ENCODE results near the gene FGF14. TPM values are rescaled to one million over a fixed set of nuclear protein-coding genes. Genes with fewer than 3 reads are reported as not detected.

Gene FGF14
- total and polyA plus RNA-seq, 2 experiments from 2014 or later = 0.03 TPM; not detected in 1

DNA sequence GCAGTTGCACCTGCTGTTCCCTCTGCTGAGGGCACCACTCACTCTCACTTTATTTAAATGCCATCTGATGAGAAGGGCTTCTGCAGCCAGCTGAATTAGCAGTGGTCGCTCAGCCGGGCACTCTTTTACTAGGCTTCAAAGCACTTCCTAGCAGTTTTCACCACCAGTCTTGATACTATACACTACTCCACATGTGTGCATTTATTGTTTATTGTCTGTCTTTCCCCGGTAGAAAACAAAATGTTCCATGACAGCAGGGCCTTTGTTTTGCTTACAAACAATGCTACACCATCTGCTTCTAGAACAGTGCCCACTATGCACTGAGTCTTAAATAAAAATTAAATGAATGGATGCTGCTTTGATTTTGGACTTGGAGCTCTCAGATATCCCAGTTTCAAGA lies 404.9 kb downstream of the FGF14 start:
- no peaks in the 10 kb centered on the region for H3F3A ChIP-seq (replicated peaks; ENCODE audit: low read depth)

More for the DNA sequence above, 404.9 kb downstream of the FGF14 start:
- no peak overlapping the region for H3K4me3 Mint-ChIP-seq
- H3K27ac Mint-ChIP-seq = no peak overlapping the region
- H3K27me3 ChIP-seq (ENCODE audit: insufficient read depth) = no peaks in the 10 kb centered on the region
- H3K79me2 ChIP-seq (replicated peaks; ENCODE audit: insufficient read depth) = no peaks in the 10 kb centered on the region
- H3K27me3 Mint-ChIP-seq (ENCODE audit: insufficient read depth, low read depth, poor library complexity) = no peaks in the 10 kb centered on the region
- no peaks in the 10 kb centered on the region for H3K36me3 Mint-ChIP-seq (ENCODE audit: low read depth)
- no peaks in the 10 kb centered on the region for H3K4me1 ChIP-seq (ENCODE audit: insufficient read depth)
- ATAC-seq (no peak), DNase-seq (ENCODE audit: low spot score) (no peak)
- no peak overlapping the region for H3K4me3 ChIP-seq
- H3K4me2 ChIP-seq = no peak overlapping the region
- no peaks in the 10 kb centered on the region for H4K20me1 ChIP-seq (replicated peaks; ENCODE audit: insufficient read depth)
- no peaks in the 10 kb centered on the region for H3K4me1 Mint-ChIP-seq
- no peak overlapping the region for H2AFZ ChIP-seq
- no peaks in the 10 kb centered on the region for H3K36me3 ChIP-seq (ENCODE audit: insufficient read depth)
- no peaks in the 10 kb centered on the region for H3K9me2 ChIP-seq (ENCODE audit: insufficient read depth)
- TF ChIP-seq, protein P1, sequence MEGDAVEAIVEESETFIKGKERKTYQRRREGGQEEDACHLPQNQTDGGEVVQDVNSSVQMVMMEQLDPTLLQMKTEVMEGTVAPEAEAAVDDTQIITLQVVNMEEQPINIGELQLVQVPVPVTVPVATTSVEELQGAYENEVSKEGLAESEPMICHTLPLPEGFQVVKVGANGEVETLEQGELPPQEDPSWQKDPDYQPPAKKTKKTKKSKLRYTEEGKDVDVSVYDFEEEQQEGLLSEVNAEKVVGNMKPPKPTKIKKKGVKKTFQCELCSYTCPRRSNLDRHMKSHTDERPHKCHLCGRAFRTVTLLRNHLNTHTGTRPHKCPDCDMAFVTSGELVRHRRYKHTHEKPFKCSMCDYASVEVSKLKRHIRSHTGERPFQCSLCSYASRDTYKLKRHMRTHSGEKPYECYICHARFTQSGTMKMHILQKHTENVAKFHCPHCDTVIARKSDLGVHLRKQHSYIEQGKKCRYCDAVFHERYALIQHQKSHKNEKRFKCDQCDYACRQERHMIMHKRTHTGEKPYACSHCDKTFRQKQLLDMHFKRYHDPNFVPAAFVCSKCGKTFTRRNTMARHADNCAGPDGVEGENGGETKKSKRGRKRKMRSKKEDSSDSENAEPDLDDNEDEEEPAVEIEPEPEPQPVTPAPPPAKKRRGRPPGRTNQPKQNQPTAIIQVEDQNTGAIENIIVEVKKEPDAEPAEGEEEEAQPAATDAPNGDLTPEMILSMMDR (conservative IDR thresholded peaks at IDR 0.05; ENCODE audit: low read depth in 2 of 2) = no peak
- no peak for TF ChIP-seq ZNF331 (CRISPR knock-in tag; IDR thresholded peaks at IDR 0.05; ENCODE audit: low read depth)
- TF ChIP-seq NANOG (IDR thresholded peaks at IDR 0.05; ENCODE audit: borderline replicate concordance) = no peak
- no peak for TF ChIP-seq ZNF114 (CRISPR knock-in tag; IDR thresholded peaks at IDR 0.05)
- TF ChIP-seq EZH2phosphoT487 (IDR thresholded peaks at IDR 0.05; ENCODE audit: unreplicated experiment) = no peak
- no peak for TF ChIP-seq EZH2 (IDR thresholded peaks at IDR 0.05; ENCODE audit: low read depth, unreplicated experiment)
- TF ChIP-seq POLR2AphosphoS5 (IDR thresholded peaks at IDR 0.05; ENCODE audit: low read depth) = no peak
- no peak for TF ChIP-seq STAT1 (IDR thresholded peaks at IDR 0.05; ENCODE audit: unreplicated experiment)
- TF ChIP-seq, protein P2, sequence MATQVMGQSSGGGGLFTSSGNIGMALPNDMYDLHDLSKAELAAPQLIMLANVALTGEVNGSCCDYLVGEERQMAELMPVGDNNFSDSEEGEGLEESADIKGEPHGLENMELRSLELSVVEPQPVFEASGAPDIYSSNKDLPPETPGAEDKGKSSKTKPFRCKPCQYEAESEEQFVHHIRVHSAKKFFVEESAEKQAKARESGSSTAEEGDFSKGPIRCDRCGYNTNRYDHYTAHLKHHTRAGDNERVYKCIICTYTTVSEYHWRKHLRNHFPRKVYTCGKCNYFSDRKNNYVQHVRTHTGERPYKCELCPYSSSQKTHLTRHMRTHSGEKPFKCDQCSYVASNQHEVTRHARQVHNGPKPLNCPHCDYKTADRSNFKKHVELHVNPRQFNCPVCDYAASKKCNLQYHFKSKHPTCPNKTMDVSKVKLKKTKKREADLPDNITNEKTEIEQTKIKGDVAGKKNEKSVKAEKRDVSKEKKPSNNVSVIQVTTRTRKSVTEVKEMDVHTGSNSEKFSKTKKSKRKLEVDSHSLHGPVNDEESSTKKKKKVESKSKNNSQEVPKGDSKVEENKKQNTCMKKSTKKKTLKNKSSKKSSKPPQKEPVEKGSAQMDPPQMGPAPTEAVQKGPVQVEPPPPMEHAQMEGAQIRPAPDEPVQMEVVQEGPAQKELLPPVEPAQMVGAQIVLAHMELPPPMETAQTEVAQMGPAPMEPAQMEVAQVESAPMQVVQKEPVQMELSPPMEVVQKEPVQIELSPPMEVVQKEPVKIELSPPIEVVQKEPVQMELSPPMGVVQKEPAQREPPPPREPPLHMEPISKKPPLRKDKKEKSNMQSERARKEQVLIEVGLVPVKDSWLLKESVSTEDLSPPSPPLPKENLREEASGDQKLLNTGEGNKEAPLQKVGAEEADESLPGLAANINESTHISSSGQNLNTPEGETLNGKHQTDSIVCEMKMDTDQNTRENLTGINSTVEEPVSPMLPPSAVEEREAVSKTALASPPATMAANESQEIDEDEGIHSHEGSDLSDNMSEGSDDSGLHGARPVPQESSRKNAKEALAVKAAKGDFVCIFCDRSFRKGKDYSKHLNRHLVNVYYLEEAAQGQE (IDR thresholded peaks at IDR 0.05; ENCODE audit: unreplicated experiment) = no peak
- TF ChIP-seq, protein P3, sequence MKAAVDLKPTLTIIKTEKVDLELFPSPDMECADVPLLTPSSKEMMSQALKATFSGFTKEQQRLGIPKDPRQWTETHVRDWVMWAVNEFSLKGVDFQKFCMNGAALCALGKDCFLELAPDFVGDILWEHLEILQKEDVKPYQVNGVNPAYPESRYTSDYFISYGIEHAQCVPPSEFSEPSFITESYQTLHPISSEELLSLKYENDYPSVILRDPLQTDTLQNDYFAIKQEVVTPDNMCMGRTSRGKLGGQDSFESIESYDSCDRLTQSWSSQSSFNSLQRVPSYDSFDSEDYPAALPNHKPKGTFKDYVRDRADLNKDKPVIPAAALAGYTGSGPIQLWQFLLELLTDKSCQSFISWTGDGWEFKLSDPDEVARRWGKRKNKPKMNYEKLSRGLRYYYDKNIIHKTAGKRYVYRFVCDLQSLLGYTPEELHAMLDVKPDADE (IDR thresholded peaks at IDR 0.05) = no peak
- TF ChIP-seq JUNB (IDR thresholded peaks at IDR 0.05; ENCODE audit: unreplicated experiment) = no peak
- TF ChIP-seq, protein P4, sequence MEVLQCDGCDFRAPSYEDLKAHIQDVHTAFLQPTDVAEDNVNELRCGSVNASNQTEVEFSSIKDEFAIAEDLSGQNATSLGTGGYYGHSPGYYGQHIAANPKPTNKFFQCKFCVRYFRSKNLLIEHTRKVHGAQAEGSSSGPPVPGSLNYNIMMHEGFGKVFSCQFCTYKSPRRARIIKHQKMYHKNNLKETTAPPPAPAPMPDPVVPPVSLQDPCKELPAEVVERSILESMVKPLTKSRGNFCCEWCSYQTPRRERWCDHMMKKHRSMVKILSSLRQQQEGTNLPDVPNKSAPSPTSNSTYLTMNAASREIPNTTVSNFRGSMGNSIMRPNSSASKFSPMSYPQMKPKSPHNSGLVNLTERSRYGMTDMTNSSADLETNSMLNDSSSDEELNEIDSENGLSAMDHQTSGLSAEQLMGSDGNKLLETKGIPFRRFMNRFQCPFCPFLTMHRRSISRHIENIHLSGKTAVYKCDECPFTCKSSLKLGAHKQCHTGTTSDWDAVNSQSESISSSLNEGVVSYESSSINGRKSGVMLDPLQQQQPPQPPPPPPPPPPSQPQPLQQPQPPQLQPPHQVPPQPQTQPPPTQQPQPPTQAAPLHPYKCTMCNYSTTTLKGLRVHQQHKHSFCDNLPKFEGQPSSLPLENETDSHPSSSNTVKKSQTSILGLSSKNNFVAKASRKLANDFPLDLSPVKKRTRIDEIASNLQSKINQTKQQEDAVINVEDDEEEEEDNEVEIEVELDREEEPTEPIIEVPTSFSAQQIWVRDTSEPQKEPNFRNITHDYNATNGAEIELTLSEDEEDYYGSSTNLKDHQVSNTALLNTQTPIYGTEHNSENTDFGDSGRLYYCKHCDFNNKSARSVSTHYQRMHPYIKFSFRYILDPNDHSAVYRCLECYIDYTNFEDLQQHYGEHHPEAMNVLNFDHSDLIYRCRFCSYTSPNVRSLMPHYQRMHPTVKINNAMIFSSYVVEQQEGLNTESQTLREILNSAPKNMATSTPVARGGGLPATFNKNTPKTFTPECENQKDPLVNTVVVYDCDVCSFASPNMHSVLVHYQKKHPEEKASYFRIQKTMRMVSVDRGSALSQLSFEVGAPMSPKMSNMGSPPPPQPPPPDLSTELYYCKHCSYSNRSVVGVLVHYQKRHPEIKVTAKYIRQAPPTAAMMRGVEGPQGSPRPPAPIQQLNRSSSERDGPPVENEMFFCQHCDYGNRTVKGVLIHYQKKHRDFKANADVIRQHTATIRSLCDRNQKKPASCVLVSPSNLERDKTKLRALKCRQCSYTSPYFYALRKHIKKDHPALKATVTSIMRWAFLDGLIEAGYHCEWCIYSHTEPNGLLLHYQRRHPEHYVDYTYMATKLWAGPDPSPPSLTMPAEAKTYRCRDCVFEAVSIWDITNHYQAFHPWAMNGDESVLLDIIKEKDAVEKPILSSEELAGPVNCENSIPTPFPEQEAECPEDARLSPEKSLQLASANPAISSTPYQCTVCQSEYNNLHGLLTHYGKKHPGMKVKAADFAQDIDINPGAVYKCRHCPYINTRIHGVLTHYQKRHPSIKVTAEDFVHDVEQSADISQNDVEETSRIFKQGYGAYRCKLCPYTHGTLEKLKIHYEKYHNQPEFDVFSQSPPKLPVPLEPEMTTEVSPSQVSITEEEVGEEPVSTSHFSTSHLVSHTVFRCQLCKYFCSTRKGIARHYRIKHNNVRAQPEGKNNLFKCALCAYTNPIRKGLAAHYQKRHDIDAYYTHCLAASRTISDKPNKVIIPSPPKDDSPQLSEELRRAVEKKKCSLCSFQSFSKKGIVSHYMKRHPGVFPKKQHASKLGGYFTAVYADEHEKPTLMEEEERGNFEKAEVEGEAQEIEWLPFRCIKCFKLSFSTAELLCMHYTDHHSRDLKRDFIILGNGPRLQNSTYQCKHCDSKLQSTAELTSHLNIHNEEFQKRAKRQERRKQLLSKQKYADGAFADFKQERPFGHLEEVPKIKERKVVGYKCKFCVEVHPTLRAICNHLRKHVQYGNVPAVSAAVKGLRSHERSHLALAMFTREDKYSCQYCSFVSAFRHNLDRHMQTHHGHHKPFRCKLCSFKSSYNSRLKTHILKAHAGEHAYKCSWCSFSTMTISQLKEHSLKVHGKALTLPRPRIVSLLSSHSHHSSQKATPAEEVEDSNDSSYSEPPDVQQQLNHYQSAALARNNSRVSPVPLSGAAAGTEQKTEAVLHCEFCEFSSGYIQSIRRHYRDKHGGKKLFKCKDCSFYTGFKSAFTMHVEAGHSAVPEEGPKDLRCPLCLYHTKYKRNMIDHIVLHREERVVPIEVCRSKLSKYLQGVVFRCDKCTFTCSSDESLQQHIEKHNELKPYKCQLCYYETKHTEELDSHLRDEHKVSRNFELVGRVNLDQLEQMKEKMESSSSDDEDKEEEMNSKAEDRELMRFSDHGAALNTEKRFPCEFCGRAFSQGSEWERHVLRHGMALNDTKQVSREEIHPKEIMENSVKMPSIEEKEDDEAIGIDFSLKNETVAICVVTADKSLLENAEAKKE (CRISPR knock-in tag; IDR thresholded peaks at IDR 0.05) = no peak
- TF ChIP-seq CREB1 (CRISPR knock-in tag; IDR thresholded peaks at IDR 0.05; ENCODE audit: low read depth) = no peak
- H3K27ac ChIP-seq (ENCODE audit: low read depth) = no peak overlapping the region
- H3K9me3 Mint-ChIP-seq = no peaks in the 10 kb centered on the region

All from GM23338 (cell line).